ENCODE measurements around the gene SLC2A1.

Gene SLC2A1

DNA sequence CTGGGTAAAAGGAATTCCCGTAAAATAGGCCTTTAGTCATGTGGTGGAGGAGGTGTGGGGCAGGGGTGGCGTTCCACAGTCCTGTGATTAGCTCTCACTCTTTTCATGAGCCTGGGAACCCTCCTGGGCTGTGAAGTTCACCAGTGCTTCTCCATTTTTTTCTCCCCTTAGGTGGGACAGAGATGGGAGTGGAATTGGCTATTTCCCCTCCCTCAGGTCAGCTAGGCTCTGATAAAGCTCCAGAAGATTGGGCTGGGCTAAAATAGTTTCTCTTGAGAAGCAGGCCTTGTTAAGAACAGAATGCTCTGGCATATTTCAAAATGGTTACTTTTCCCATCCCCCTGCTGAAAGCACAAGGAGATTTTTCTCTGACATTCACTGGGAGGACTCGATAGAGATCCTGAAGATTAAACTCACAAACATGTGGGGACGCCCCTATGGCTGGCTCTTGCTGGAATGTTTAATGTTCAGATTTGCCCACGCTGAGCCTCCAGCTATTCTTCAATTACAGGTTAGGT lies 33.4 kb upstream of the SLC2A1 start:
- no peak overlapping the region for H3K4me3 Mint-ChIP-seq
- H3K9me3 Mint-ChIP-seq: no peaks in the 10 kb centered on the region
- H3K36me3 Mint-ChIP-seq (ENCODE audit: insufficient read depth): no peaks in the 10 kb centered on the region
- H3K4me1 Mint-ChIP-seq (ENCODE audit: low read depth in 2 of 2): no peaks in the 10 kb centered on the region
- no peak for DNase-seq
- no peak overlapping the region for H3K27ac Mint-ChIP-seq
- ATAC-seq (replicated peaks): no peak
- H3K27me3 Mint-ChIP-seq: no peaks in the 10 kb centered on the region

DNA sequence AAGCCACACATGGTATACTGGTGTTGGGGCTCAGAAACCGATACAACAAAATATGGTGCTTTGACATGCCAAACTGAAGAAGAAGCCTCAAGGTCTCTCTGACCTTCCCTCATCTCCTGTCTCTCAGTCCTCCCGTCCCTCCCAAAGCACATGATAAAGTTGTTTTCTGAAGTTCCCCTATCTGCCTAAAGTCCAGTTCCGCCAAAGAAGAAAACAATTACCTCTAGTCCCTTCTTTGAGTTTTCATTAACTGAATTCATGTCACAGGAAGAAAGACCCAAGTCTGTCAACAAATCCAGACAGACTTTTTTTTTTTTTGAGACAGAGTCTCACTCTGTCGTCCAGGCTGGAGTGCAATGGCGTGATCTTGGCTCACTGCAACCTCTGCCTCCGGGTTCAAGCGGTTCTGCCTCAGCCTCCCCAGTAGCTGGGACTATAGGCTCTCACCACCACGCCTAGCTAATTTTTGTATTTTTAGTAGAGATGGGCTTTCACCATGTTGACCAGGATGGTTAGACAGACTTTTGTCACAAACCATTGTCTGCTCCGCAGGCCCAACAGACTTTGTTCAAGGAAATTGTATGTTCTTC lies 32.2 kb upstream of the SLC2A1 start:
- no peak for ATAC-seq (replicated peaks)
- Mint-ChIP-seq H3K27ac (no peak overlapping the region), H3K4me3 (no peak overlapping the region), H3K9me3 (no peaks in the 10 kb centered on the region), H3K36me3 (ENCODE audit: insufficient read depth) (no peaks in the 10 kb centered on the region), H3K4me1 (ENCODE audit: low read depth in 2 of 2) (no peaks in the 10 kb centered on the region), H3K27me3 (no peaks in the 10 kb centered on the region)
- no peak for DNase-seq

DNA sequence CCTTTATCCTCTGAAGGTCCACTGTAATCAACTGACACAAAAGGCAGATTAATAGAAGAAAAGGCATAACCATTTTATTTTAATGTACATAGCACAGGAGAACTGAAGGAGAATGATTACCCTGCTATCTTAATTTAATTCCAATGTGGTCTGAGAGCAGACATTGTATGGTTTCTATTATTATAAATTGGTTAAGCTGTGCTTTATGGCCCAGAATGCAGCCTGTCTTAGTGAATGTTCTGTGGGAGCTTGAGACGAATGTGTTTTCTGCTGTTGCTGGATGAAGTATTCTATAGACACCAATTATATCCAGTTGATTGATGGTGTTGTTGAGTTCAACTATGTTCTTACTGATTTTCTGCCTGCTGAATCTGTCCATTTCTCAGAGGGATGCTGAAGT lies 25.0 kb upstream of the SLC2A1 start:
- no peak overlapping the region for H3K4me3 Mint-ChIP-seq
- no peaks in the 10 kb centered on the region for H3K27me3 Mint-ChIP-seq
- ATAC-seq (replicated peaks) (no peak), DNase-seq (no peak)
- H3K36me3 Mint-ChIP-seq (ENCODE audit: insufficient read depth): no peaks in the 10 kb centered on the region
- no peaks in the 10 kb centered on the region for H3K4me1 Mint-ChIP-seq (ENCODE audit: low read depth in 2 of 2)
- H3K9me3 Mint-ChIP-seq: no peaks in the 10 kb centered on the region
- peak overlapping the region; percentile 62 to 68 for H3K27ac Mint-ChIP-seq

DNA sequence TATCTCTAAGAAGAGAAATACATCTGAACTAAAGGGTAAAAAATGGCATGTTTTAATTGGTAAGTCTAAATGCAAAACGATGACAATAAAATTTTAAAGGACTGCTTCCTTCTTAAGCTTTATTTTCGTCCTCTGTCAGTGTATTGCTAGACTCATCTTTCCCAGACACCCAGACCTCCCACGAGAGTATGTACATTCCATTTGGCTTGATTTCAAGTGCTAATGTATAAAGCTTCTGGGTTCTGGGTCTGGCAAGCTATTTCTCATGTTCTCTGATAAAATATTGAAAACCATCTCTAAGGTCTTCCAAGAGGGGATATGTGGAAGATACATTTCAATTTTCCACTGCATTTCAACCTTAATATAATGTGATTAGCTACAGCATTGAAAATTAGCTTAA lies 24.6 kb upstream of the SLC2A1 start:
- Mint-ChIP-seq H3K9me3 (no peaks in the 10 kb centered on the region), H3K36me3 (ENCODE audit: insufficient read depth) (no peaks in the 10 kb centered on the region), H3K4me3 (no peak overlapping the region), H3K27ac (peak overlapping the region; percentile 62 to 68), H3K4me1 (ENCODE audit: low read depth in 2 of 2) (no peaks in the 10 kb centered on the region), H3K27me3 (no peaks in the 10 kb centered on the region)
- no peak for DNase-seq
- no peak for ATAC-seq (replicated peaks)

DNA sequence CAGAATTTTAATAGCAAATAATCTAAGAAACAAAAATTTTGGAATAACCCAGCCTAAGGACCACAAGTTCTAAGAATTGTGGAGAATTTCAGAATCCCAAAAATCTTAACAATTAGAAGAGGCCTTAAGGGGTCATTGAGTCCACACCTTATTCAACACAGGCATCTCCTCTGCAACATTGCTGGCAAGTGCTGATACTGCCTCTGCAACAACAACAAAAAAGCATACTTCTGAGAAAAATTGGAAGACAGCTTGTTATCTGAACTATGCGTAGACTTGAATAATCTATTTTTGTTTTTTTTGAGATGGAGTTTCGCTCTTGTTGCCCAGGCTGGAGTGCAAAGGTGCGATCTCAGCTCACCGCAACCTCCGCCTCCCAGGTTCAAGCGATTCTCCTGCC lies 24.0 kb upstream of the SLC2A1 start:
- no peak for DNase-seq
- peak overlapping the region; percentile 33 to 68 for H3K27ac Mint-ChIP-seq

DNA sequence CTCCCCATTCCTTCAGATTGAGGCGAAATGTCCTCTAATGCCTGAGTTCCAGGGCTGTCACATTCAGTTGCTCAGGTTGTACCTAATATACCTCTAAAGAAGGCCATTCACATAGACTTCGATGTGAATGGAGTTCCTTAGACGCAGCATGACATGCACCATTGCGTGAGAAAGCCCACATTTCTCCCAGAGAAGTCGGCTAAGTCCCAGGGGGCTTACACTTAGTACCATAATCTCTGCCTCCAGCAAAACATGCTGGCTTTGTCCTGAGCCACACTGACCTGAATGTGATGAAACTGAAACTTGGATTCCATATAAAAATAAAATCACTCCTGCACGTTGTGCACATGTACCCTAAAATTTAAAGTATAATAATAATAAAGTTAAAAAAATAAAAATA lies 23.2 kb upstream of the SLC2A1 start:
- Mint-ChIP-seq H3K36me3 (ENCODE audit: insufficient read depth) (peaks cover 3% of the 10 kb centered on the region), H3K4me3 (no peak overlapping the region), H3K27me3 (no peaks in the 10 kb centered on the region), H3K4me1 (ENCODE audit: low read depth in 2 of 2) (no peaks in the 10 kb centered on the region), H3K9me3 (no peaks in the 10 kb centered on the region), H3K27ac (no peak overlapping the region)
- DNase-seq (no peak), ATAC-seq (replicated peaks) (no peak)

More for the DNA sequence above, 24.0 kb upstream of the SLC2A1 start:
- H3K9me3 Mint-ChIP-seq: no peaks in the 10 kb centered on the region
- H3K27me3 Mint-ChIP-seq: no peaks in the 10 kb centered on the region
- no peak for ATAC-seq (replicated peaks)
- no peak overlapping the region for H3K4me3 Mint-ChIP-seq
- no peaks in the 10 kb centered on the region for H3K4me1 Mint-ChIP-seq (ENCODE audit: low read depth in 2 of 2)
- peaks cover 3% of the 10 kb centered on the region for H3K36me3 Mint-ChIP-seq (ENCODE audit: insufficient read depth)

DNA sequence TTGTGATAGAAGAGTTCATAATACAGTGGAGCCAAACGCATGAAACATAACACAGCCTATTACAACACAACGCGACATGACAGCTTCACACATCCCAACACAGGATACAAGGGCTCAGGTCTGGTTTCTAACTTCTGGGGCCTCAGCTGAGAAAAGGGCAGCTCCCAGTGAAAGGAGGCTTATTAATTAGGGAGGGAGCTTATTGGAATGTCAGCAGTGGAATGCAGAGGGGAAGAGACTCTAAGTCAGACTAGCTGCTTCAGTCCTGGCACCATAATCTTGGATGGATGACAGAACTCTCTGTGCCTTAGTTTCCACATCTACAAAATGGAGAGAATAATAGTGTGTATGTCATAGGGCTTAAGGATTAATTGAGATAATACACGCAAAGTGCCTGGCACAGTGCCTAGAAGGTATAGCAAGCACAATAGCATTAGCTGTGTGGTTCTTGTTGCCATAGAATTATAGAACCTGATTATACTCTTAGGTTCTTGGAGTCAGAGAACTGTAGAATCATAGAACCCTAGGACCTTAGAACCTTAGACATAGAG lies 22.7 kb upstream of the SLC2A1 start:
- no peak overlapping the region for H3K4me3 Mint-ChIP-seq
- no peaks in the 10 kb centered on the region for H3K4me1 Mint-ChIP-seq (ENCODE audit: low read depth in 2 of 2)
- peaks cover 3% of the 10 kb centered on the region for H3K36me3 Mint-ChIP-seq (ENCODE audit: insufficient read depth)
- peak overlapping the region; percentile 0 to 22 for H3K27ac Mint-ChIP-seq
- DNase-seq (no peak), ATAC-seq (replicated peaks) (no peak)
- no peaks in the 10 kb centered on the region for H3K9me3 Mint-ChIP-seq
- no peaks in the 10 kb centered on the region for H3K27me3 Mint-ChIP-seq

DNA sequence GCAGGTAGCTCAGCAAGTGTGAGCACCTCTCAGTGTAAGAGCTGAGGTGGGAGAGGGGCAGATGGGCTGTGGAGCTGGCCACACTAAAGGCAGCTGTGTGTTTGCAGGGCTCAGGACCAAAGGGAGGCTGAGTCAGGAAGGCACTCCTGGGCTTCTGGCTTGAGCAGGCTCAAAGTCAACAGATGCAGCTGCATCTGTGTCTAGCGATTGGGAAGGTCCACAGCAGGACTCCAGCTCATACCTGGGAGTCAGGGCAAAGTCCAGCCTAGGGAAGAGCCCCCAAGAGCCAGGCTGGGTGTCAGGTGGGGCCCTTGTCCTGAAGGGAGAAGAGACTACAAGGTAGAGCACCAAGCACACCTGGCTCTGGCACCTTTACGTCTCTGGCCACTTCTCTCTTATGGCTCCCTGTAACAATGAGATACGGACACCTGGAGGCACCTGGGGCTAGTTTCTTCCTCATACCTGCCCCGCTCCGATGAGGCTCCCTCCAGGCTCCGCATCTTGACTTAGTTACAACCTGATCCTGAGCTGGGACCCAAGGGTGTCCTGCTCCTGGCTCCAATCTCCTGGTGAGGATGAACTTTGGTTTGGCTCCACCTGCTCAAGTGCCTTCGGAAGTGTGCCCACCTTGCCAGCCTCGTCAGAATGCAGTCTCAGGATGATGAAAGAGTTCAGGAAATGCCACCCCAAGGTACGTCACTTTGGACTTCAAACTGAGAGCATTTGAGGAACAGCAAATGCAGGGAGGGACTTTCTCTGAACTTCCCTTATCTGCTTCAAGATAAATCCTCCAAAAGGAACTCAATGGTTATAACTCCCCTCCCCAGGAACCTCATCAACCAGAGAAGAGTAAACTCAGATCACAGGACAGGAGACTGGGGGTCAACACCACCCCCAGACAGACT lies 21.5 kb upstream of the SLC2A1 start:
- no peaks in the 10 kb centered on the region for H3K9me3 Mint-ChIP-seq
- peaks cover 3% of the 10 kb centered on the region for H3K36me3 Mint-ChIP-seq (ENCODE audit: insufficient read depth)

DNA sequence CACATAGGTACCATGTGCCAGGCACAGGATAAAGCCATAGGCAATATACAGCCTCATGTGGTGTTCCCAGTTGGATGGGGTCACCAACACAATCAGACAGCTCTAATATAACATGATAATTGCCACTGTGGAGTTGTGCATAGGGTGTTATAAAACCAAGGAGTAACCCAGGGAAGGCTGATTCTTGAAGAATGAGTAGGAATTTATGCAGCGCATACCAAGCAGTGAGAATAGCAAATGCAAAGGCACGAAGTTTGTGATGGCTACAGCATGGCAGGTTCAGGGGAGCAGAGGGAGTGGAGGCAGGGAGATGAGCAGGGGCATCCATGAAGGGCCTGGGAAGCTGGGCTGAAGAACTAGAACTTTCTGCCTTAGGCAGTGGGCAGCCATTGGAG lies 20.4 kb upstream of the SLC2A1 start:
- H3K36me3 Mint-ChIP-seq (ENCODE audit: insufficient read depth): peaks cover 3% of the 10 kb centered on the region
- ATAC-seq (replicated peaks) (no peak), DNase-seq (no peak)
- no peak overlapping the region for H3K27ac Mint-ChIP-seq
- H3K27me3 Mint-ChIP-seq: no peaks in the 10 kb centered on the region
- H3K4me3 Mint-ChIP-seq: no peak overlapping the region
- no peaks in the 10 kb centered on the region for H3K9me3 Mint-ChIP-seq
- no peaks in the 10 kb centered on the region for H3K4me1 Mint-ChIP-seq (ENCODE audit: low read depth in 2 of 2)

More for the DNA sequence above, 21.5 kb upstream of the SLC2A1 start:
- Mint-ChIP-seq H3K4me1 (ENCODE audit: low read depth in 2 of 2) (no peaks in the 10 kb centered on the region), H3K27ac (no peak overlapping the region), H3K4me3 (no peak overlapping the region), H3K27me3 (no peaks in the 10 kb centered on the region)
- ATAC-seq (replicated peaks): no peak
- DNase-seq: no peak

DNA sequence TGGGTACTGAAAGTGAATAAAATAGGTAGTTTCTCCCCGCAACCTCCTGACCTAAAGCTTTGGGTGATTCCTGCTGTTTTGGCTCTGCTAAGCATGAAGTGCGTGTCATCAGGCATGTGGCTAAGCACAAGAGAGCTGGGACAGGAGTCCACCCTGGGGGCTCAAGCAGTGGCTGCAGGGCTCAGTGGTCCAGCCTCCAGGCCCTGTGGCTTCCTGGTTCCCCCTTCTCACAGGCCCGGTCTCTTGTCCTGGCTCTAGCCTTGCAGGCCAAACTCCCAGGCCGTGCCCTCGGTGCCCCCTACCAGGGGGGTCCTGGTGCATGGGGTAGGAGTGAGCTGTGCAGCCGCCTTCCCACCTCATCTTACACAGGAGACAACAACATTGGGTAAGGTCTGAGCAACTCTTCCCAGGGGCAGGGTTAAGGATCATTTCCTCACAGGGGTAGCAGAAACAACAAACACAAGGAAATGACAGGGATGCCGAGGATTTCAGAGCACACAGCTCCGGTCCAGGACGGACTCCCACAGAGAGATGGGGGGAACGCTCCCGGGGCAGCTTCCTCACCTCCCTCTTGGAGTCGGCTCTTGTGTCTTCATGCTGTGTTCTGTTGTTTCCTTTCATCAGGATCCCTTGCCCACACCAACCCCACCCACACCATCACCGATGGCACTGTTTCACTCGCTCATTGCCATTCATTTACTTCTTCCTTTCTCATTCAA lies 19.8 kb upstream of the SLC2A1 start:
- DNase-seq: no peak
- Mint-ChIP-seq H3K27me3 (no peaks in the 10 kb centered on the region), H3K36me3 (ENCODE audit: insufficient read depth) (peaks cover 3% of the 10 kb centered on the region), H3K4me1 (ENCODE audit: low read depth in 2 of 2) (no peaks in the 10 kb centered on the region), H3K9me3 (no peaks in the 10 kb centered on the region), H3K4me3 (no peak overlapping the region), H3K27ac (no peak overlapping the region)
- ATAC-seq (replicated peaks): no peak

DNA sequence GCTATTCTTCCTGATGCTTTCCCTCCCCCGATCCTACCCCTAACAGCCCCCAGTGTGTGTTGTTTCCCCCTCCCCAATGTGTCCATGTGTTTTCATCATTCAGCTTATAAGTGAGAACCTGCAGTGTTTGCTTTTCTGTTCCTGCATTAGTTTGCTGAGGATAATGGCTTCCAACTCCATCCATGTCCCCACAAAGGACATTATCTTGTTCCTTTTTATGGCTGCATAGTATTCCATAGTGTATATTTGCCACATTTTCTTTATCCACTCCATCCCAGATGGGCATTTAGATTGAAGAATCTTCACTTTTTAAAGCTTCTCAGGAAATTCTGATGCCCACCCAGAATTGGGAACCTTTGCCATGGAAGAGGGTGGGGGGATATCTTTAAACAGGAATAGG lies 19.0 kb upstream of the SLC2A1 start:
- H3K36me3 Mint-ChIP-seq (ENCODE audit: insufficient read depth): peaks cover 3% of the 10 kb centered on the region
- no peaks in the 10 kb centered on the region for H3K9me3 Mint-ChIP-seq
- no peaks in the 10 kb centered on the region for H3K4me1 Mint-ChIP-seq (ENCODE audit: low read depth in 2 of 2)
- ATAC-seq (replicated peaks) (no peak), DNase-seq (no peak)
- no peak overlapping the region for H3K27ac Mint-ChIP-seq
- H3K27me3 Mint-ChIP-seq: no peaks in the 10 kb centered on the region
- H3K4me3 Mint-ChIP-seq: no peak overlapping the region

DNA sequence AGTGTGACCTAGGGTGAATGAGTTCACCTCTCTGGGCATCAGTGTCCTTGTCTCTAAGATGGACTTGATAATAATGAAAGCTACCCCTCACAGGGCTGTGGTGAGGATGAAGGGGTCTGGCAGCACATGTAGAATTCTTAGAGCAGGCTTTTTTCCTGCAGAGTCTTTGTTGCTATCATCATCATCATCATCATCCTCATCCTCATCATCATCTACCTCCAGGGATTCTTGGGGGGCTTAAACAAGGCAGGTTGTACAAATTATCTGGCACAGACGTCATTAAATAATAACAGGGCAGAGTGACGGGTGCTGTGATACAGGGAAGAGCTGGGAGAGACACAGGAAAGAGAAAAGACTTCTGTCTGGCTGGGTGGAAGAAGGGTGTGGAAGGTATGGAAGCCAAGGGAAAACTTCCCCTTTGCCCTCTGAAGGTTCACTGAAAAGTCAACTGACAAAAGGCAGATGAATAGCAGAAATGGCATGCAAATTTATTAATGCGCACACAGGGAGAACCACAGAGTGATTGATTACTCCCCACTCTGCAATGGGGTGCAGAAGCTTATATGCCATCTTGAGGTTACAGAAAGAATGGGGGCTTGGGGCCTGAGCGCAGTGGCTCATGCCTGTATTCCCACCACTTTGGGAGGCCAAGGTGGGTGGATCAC lies 17.0 kb upstream of the SLC2A1 start:
- peak overlapping the region in 1 of 2 donors; percentile 77 for H3K27ac Mint-ChIP-seq
- peaks cover 3% of the 10 kb centered on the region for H3K36me3 Mint-ChIP-seq (ENCODE audit: insufficient read depth)
- no peaks in the 10 kb centered on the region for H3K27me3 Mint-ChIP-seq
- DNase-seq (no peak), ATAC-seq (replicated peaks) (no peak)
- H3K4me3 Mint-ChIP-seq: no peak overlapping the region
- no peaks in the 10 kb centered on the region for H3K9me3 Mint-ChIP-seq
- H3K4me1 Mint-ChIP-seq (ENCODE audit: low read depth in 2 of 2): no peaks in the 10 kb centered on the region
